Lower leg skin (tissue), 4 donors: ENCODE results near the gene HSPG2. TPM values are rescaled to one million over a fixed set of nuclear protein-coding genes. Genes with fewer than 3 reads are reported as not detected.

ENCODE experiments used
- DNase-seq, 2 donors: peaks; one replicate each; pipeline ENCODE4 v3.0.0-alpha.2; 2019; ENCODE audit warnings: low spot score in 2 of 2
- H3K4me3 ChIP-seq: fragments of 200-600 bp; sonication (generic); 2 replicates; pipeline ENCODE4 v1.5.1; 2017; ENCODE audit warnings: mild to moderate bottlenecking, low read depth; ENCODE audit not compliant: poor library complexity, severe bottlenecking
- CTCF ChIP-seq, 3 donors: fragments of 450-650 bp; IDR thresholded peaks; one replicate each; pipeline ENCODE4 v1.5.1; 2016; ENCODE audit warnings: antibody characterized with exemption in 3 of 3, mild to moderate bottlenecking in 3 of 3, moderate library complexity in 2 of 3
- POLR2A ChIP-seq, 2 donors: fragments of 450-650 bp; IDR thresholded peaks; one replicate each; pipeline ENCODE4 v1.6.1; 2016 to 2017; ENCODE audit warnings: antibody characterized with exemption in 2 of 2, mild to moderate bottlenecking in 1 of 2, moderate library complexity in 1 of 2
- WGBS, 2 donors: methylation state at CpG; one replicate each; pipeline ENCODE4 v1.1.5; 2018; 5-methylcytosine and 5-hydroxymethylcytosine counted together
- intact Hi-C: fragments of 100-400 bp; cut with DNase I; formaldehyde crosslinking; loops from one replicate; pipeline ENCODE4 v1.15.0; 2023; ENCODE audit warnings: low total_unique reads
- total RNA-seq, 4 donors: library from RNA; depleted of rRNA; stranded (reverse); fragments of >200 nt; gene quantifications; one replicate each; pipeline ENCODE4 v1.1.0, GENCODE V29; 2016

Gene HSPG2
- total RNA-seq, 4 donors from 2014 or later, result 67.9 to 171 (median 99.6) TPM

DNA sequence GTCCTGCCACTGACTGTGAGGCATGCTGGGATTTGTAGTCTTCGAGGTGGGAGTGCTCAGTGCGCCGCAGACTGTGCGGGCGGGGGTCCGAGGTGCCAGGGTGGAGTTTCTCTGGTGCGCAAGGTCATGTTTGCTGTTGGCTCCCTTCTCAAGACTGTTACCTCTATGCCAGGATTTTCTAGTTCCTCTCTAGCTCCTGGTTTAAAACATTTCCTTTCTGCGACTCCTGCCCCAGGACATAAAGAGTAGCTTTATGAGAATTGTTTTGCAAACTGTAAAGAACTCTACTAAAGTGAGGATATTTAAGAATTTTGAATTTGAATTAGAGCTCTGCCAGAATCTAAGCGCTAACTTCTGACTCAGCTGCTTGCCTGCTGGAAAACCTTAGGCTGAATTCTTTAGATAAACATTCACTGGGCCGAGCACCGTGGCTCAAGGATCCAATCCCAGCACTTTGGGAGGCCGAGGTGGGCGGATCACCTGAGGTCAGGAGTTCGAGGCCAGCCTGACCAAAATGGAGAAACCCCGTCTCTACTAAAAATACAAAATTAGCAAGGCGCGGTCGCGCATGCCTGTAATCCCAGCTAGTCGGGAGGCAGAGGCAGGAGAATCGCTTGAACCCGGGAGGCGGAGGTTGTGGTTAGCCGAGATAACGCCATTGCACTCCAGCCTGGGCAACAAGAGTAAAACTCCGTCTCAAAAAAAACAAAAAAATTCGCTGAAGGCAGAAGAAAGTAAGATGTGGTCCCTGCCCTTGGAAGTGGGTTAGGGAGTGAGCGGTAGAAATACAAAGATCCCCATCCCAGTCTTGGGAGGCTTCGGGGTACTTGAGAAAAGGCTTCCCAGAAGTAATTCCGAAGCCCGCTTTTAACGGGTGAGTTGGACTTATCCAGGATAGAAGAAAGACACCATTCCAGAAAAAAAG lies 153.2 kb downstream of the HSPG2 start:
- TF ChIP-seq POLR2A (IDR thresholded peaks at IDR 0.05) (no peak), CTCF (IDR thresholded peaks at IDR 0.05) (no peak)
- peak in 1 of 2 donors; percentile 29 for DNase-seq
- no peak overlapping the region for H3K4me3 ChIP-seq
- WGBS, 2 donors, result 45 to 53% methylated on average over 32 of the region's 32 CpGs
- intact Hi-C loops, result no loop called here

DNA sequence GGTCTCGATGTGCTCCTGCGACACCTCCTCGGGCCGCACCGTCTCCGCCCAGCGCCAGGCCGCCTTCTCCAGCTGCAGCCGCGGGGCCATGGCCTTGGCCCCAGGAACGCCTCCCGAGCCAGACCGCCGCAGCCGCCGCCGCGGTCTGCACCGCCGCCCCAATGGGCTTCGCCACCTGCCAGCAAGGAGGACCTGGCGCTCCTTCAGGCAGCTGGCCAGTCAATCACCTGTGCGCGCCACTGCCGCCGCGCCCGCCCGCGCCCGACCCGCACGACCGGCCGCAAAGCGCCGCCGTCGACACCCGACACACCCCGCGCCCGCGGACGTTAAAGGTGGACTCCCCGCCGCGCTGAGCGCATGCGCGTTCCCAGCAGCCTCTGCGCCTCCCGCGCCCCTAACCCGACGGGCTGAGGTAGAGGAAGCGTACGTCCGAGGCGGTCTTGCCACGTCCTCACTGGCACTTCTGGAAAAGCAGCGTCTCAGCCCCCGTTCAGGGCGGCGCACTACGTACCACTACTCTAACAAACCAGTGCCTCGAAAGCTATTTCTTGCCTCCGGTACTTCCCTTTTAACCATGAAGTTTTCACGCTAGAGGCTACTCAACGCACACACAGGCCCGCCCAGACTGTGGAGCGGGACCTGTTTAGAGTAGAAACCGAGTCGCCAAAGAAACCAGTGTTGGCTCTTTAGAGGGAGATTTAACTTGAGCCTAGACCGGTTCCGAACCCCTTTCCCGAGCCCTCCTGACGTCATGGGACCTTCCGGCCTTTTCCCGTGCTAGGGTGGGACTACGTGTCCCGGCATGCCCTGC lies 154.0 kb downstream of the HSPG2 start, which contains the start of gene USP48:
TSS of gene USP48 (minus strand) at position 282 of the 811 bp plus-strand sequence. CDS start at position 90, 192 bp downstream.
- intact Hi-C loops, result no loop called here
- no peak for TF ChIP-seq CTCF (IDR thresholded peaks at IDR 0.05)
- TF ChIP-seq POLR2A (IDR thresholded peaks at IDR 0.05), result peak in 1 of 2 donors; percentile 96
- peak; percentile 97 to 99 for DNase-seq
- H3K4me3 ChIP-seq, result peak within 1 kb of the TSS; percentile 84
- 0% methylated on average over 39 to 48 of the region's 82 CpGs for WGBS, 2 donors

DNA sequence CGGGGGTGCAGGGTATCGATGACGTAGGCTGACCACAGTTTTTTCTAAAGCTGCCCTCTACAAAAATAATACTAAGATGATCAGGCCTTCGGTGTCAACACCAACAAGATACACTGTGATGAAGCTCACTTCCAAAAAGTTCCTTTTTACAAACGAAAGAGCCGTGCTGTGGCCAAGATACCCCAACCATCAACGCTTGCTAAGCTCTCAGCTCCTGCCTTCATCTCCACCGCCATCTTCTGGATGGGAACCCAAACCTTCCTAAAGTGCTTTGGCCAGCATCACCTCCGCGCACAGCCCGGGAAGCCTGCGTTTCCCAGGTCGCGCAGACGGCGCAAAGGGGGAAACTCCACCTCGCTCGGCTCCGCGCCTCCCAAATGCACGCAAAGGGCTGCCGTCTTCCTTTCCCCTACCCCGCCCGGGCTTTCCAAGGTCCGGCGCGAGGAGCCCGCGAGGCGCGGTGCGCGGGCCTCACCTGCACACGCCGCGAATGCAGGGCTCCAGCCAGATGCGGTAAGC lies 154.7 kb downstream of the HSPG2 start:
- intact Hi-C loops, result no loop called here
- DNase-seq, result peak; percentile 57 to 88

DNA sequence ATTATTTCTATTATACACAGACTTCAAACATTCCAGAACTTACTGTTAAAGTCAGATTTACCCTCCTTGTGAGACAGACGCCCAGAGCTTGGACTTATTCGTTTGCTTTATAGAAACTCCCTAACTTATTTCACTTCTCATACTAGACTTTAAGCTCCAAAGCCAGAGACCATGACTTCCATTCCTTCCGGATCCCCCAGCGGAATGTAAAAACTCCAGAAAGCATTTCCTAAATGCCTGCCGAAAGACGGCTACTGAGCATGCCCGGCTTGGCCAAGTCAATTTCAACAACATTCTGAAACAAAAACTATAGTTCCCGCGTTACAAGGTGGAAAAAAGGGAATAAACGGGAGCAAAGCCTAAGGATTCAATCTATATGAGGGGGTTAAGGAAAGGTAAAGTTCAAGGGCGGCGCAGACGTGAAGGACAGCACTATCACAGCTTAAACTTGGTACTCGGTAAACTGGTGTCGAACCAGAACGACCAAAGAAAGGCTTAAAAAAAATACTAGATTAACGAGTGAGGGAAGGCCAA lies 155.2 kb downstream of the HSPG2 start:
- TF ChIP-seq POLR2A (IDR thresholded peaks at IDR 0.05) (no peak), CTCF (IDR thresholded peaks at IDR 0.05) (no peak)
- intact Hi-C loops, result no loop called here

More for the DNA sequence above, 154.7 kb downstream of the HSPG2 start:
- 0% methylated on average over 32 to 37 of the region's 37 CpGs for WGBS, 2 donors
- TF ChIP-seq POLR2A (IDR thresholded peaks at IDR 0.05), result no peak
- TF ChIP-seq CTCF (IDR thresholded peaks at IDR 0.05), result no peak
- H3K4me3 ChIP-seq, result peak overlapping the region; percentile 84

More for the DNA sequence above, 155.2 kb downstream of the HSPG2 start:
- 1 to 2% methylated on average over 17 of the region's 17 CpGs for WGBS, 2 donors
- H3K4me3 ChIP-seq, result peak overlapping the region; percentile 84
- DNase-seq, result no peak
